HG03342 (cell line): ENCODE data around the gene EGFL7.

Source experiments
- ATAC-seq: cut with Tn5 transposase; IDR thresholded peaks from one replicate; pipeline ENCODE4 v1.9.1; 2021; ENCODE audit warnings: mild to moderate bottlenecking, moderate library complexity; ENCODE audit not compliant: unreplicated experiment

The EGFL7 gene

GRCh38 chr9:136658849-136659535 is 3.7 kb upstream of the EGFL7 start:
- no peak for ATAC-seq

GRCh38 chr9:136659861-136660784 is 2.6 kb upstream of the EGFL7 start:
- no peak for ATAC-seq

- ATAC-seq: no peak
Observed at GRCh38 chr9:136660971-136661550, 1.7 kb upstream of the EGFL7 start.

- ATAC-seq: no peak
Observed at GRCh38 chr9:136661641-136662325, 933 bp upstream of the EGFL7 start.

GRCh38 chr9:136662326-136662655 is 425 bp upstream of the EGFL7 start:
- ATAC-seq: no peak

GRCh38 chr9:136664000-136664915 is 1.5 kb downstream of the EGFL7 start:
- no peak for ATAC-seq

- no peak for ATAC-seq
Observed at GRCh38 chr9:136665111-136665703, 2.5 kb downstream of the EGFL7 start.

GRCh38 chr9:136665704-136666371 is 3.1 kb downstream of the EGFL7 start:
- no peak for ATAC-seq

GRCh38 chr9:136666372-136667213 is 3.9 kb downstream of the EGFL7 start:
- no peak for ATAC-seq

- no peak for ATAC-seq
Observed at GRCh38 chr9:136667214-136667939, 4.7 kb downstream of the EGFL7 start.

GRCh38 chr9:136667940-136668760 is 5.4 kb downstream of the EGFL7 start:
- no peak for ATAC-seq

- ATAC-seq: no peak
Observed at GRCh38 chr9:136668983-136669790, 6.5 kb downstream of the EGFL7 start.

- ATAC-seq: no peak
Observed at GRCh38 chr9:136669791-136670464, 7.2 kb downstream of the EGFL7 start.

- no peak for ATAC-seq
Observed at GRCh38 chr9:136670576-136671253, 8.0 kb downstream of the EGFL7 start.

GRCh38 chr9:136671254-136671614 is 8.5 kb downstream of the EGFL7 start:
- ATAC-seq: no peak
